ENCODE results near the gene HLA-DPA1.

HLA-DPA1 gene

DNA sequence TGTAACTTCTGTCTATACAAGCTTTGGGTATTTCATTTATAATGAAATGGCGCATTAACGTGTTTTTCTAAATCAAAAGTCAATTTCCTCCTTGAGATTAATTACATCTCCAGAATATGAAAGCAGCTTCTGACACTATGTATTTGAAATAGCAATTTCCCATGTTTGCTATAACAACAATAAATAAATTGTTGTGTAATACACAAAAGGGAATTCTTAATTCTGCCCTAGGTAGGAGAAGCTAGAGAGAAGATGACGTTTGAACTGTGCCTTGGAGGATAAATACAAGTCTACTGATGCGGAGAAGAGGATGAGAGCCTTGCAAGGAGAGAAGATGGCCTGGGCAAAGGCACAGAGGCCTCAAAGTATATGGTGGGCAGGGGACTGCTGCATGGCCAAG is 56.4 kb downstream of the HLA-DPA1 start:
- DNase-seq (ENCODE audit: low read depth): no peak

DNA sequence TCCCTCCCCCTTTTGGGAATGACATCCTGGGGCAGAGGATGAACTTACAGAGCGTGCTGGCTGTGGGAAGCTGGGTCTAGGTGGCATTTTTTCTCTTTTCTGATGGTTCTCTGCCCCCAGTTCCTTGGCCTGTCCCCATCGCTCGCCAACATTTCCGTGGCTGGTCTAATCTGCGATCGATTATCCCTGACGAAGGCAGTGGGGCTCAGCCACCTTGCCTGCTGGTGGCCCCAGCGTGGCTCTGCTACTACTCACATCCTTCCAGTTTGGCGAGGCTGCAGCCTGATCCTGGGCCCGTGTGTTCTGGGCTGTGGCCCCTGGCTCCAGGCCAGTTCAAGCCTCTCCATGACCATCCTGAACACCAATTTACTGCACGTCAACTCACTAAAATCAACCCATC is 57.7 kb downstream of the HLA-DPA1 start:
- no peak for DNase-seq (ENCODE audit: low read depth)

DNA sequence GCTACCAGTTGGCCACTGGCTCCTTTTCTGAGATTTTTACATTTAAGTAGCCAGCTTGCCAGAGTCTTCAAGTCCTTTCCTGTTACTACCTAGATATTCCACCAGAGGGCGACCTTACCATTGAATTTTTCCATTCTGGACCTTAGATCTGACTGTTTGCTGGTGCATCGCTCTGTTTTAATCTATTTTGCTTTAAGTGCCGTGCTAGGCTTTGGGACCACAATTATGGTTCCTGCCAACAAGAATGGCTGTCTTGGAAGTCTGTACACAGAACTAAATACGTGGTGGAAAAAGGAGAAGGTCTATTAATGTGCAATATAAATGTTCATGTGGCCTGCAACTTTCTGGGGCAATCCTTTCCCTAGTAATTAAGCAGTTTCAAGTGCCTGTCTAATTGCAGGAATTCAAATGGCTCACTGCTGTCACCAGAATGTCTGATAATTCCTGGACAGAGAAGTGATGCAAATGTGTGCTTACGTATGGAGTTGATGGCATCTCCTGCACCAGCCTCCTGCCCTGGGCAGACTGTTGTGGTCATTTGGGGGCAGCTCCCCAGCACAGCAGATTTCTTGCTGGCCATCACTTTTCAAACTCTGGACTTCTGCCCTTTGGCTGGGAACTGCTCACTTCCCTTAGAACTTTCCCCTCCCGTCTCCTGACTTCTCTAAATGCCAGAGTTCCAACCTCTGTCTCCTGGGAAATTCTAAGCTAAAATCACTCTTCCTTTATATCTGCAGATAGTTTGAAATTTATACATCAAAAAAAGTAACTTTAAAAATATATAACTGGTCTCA is 58.4 kb downstream of the HLA-DPA1 start:
- no peak for DNase-seq (ENCODE audit: low read depth)

Data from stimulated activated CD8-positive, alpha-beta memory T cell treated with anti-CD3 and anti-CD28 coated beads, Interleukin-15, amount 100 ng/mL, for 24 hours (primary cell).